HG03064 (cell line): Measurements from ENCODE around the gene JPT1.
"Not testable (repeated sequence)": the region's sequence is repeated elsewhere in the genome, so short reads cannot be mapped to it uniquely, and the experiment has no call there.

Experiments
- ATAC-seq: cut with Tn5 transposase; IDR thresholded peaks from one replicate; pipeline ENCODE4 v1.9.1; 2021; ENCODE audit warnings: low read depth; ENCODE audit not compliant: unreplicated experiment

Gene JPT1

DNA sequence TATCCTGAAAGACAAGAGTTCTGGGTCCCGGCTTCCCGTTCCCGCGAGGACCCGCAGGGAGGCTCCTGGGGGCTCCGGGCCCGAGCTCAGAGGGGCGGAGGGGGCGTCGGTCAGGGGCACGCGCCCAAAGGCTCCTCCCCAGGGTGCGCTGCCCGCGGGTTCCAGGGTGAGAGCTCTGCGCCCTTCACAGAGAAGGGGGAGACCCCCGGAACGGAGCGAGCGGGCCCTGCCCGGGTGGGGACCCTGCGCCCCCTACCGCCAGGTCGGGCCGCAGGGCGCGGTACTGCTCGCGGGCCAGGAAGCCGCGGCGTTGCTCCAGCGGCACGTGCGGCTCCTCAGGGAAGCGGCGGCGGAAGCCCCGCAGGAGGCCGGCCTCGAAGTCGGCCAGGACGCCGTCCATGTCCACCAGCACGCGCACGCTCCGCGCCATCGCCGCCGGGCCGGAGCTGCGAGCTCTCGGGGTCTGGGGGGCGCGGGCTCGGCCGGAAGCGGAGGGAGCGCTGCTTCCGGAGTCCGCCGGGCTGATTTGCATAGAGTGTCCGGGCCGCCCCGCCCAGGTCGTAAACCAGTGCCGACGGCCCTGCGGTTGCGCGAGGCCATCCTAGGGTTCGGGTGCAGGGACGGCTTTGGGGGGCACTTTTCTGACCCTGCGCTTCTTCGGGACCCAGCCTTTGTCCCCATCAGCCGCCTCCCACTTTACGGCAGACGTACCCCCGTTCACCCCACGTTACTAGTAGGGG is 22.9 kb downstream of the JPT1 start, which contains the start of gene NT5C:
Gene NT5C (minus strand): TSS at position 465 of the 740 bp plus-strand sequence. CDS start 35 bp downstream, at position 430.
- peak; percentile 64 for ATAC-seq

DNA sequence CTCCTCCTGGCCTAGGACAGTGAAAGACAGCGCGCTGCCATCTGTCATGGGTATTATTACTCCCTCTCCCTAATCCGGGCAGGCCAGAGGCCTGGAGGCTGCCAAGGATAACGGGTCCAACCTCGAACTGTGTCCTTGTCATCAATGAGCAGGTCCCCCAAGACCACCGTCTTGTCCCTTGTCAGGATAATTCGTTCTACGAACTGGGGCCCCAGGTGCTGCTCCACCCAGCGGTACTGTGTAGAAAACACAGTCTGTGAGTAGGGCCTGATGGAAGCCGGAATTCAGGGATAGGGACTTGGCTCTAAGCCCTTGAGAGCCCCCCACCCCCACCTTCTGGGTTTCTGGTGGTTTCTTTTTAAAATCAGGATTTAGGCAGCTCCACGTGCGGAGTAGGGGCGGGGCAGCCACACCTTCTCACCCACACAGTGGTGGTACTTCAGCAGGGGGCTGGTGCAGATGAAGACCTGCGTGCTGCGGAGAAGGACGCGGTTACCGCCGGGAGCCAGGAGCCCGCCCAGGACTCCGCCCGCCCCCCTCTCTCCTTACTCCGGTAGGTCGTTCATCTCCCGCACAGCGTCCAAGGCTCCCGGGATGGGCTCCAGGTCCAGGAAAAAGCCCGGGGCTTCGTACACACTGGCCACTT is 23.6 kb downstream of the JPT1 start:
- ATAC-seq: no peak

GRCh38 chr17:75130059-75130631 is 24.2 kb downstream of the JPT1 start:
- ATAC-seq: no peak

GRCh38 chr17:75129576-75129975 is 24.7 kb downstream of the JPT1 start:
- ATAC-seq: no peak

DNA sequence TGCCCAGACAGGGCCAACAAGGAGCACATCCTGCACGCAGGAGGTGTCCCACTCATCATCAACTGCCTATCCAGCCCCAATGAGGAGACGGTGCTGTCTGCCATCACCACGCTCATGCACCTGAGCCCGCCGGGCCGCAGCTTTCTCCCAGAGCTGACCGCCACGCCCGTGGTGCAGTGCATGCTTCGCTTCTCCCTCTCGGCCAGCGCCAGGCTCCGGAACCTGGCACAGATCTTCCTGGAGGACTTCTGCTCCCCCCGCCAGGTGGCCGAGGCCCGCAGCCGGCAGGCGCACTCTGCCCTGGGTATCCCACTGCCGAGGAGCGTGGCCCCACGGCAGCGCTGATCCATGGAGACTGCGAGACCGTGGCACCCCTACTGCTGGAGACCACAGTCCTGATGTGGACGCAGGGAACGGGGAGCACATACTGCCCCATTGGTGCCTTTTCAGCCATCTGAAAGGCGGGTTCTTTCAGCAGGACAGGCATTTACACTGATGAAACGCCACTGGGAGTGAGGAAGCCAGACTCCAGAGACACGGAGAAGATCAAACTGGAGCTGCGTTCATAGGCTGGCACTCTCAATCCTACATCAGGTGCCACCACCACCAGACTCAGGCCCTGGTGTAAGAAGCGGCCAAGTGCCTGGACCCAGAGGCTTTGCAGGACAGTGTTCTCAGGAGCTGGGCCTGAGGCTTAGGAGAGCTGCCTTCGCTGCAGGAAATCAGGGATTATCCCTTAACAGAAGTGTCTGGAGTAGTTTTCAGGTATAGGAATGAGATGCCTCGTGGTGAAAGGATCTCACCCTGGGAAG is 25.4 kb downstream of the JPT1 start:
- no peak for ATAC-seq

- not testable (repeated sequence) for ATAC-seq
Measured at GRCh38 chr17:75127936-75128335, 26.4 kb downstream of the JPT1 start.

DNA sequence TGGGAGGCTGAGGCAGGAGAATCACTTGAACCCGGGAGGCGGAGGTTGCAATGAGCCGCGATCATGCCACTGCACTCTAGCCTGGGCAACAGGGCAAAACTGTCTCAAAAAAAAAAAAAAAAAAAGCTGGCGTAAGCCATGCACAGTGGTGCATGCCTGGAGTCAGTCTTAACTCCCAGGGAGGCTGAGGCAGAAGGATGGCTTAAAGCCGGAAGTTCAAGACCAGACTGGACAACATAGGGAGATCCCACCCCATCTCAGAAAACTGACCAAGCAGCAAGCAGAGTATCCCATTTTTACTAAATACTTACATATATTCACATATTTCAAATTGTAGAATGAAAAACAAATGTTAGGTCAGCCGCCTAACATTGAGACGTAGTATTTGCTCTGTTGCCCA is 27.4 kb downstream of the JPT1 start:
- ATAC-seq: no peak

DNA sequence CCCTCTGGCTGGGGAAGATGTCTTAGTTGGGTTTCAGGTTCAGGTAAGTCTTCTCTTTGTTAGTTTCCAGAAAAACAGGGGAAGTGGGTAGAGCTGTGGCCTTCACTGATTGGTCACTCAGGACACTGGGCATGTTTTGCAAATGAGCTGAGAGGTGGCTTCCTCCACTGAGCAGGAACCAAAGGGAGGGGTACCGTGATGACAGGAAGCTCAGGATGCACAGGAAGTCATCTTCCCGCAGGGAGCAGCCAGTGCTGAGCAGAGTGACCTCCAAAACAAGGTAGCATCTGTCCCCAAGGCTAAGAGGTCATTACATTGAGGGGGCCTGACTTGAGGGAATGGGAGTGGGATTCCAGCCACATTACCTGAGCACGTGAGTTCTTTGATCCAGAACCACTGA is 28.3 kb downstream of the JPT1 start:
- no peak for ATAC-seq

- no peak for ATAC-seq
Measured at GRCh38 chr17:75124819-75125162, 29.5 kb downstream of the JPT1 start.

GRCh38 chr17:75124041-75124818 is 30.1 kb downstream of the JPT1 start:
- ATAC-seq: no peak

DNA sequence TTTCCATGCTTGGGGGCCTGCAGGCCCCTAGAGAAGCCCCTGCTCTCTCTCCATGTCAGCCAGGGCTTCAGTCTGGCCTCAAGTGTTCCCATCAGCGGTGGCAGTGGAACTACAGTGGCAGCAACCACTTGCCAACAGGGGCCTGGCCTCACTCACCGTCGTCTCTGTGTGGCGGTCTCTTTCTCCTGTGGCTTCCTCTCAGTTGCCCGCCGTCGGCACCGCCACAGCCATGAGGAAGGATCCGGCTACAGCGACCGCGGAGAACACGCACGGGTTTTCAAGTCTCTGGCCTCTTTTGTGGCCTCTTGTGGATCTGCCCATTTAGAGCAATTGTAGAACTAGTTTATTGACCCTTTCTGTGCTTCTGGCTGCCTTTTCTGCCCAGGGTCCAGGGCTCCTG is 36.0 kb downstream of the JPT1 start:
- no peak for ATAC-seq

GRCh38 chr17:75116737-75117136 is 37.6 kb downstream of the JPT1 start:
- no peak for ATAC-seq

DNA sequence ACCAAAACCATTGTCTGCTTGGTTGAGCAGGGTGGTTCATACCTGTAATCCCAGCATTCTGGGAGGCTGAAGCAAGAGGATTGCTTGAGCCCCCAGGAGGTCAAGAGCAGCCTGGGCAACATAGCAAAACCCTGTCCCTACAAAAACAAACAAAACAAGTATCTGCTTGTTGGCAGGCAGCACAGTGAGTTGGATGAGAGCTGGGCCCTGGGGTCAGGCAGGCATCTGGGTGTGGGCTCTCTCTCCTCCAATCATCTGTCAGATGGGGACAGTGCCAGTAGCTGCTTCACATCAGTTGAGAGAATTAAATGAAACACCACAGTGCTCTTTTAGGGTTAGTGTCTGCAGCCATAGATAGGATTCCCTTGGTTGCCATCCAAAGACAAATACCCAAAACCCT is 38.8 kb downstream of the JPT1 start:
- no peak for ATAC-seq

DNA sequence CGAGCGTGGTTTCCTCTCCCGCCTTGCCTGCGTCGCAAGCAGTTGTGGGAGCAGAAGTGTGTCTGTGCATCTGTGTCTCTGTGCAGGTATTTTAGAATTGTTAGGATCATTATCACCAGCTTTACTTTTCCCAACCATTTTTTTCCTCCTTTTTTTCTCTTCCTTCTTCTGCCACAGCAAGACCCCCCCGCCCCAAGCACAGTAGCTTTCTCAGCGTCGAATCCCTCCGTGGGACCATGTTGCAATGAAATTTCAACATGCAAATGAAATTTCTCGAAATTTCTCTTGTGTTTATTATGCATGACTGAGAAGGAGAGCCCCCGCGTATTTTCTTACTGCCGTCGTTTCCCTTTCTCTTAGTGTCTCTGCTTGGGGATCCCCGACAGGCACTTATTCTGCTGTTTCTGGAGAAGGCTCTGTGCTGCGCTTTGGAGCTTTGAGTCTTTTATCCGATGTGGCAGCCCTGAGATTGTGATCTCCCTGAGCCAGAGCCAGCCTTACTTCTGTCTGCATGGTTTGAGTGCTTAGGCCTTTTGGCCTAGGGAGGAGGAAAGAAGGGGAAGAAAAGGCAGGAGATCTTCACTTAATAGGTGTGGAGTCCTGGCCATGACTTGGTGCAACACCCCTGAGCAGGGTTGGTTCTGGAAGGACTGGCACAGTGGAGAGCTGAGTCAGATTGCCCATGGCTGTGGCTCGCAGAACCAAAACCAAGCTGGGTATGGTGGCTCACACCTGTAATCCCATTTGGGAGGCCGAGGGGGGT is 39.6 kb downstream of the JPT1 start:
- ATAC-seq: no peak

DNA sequence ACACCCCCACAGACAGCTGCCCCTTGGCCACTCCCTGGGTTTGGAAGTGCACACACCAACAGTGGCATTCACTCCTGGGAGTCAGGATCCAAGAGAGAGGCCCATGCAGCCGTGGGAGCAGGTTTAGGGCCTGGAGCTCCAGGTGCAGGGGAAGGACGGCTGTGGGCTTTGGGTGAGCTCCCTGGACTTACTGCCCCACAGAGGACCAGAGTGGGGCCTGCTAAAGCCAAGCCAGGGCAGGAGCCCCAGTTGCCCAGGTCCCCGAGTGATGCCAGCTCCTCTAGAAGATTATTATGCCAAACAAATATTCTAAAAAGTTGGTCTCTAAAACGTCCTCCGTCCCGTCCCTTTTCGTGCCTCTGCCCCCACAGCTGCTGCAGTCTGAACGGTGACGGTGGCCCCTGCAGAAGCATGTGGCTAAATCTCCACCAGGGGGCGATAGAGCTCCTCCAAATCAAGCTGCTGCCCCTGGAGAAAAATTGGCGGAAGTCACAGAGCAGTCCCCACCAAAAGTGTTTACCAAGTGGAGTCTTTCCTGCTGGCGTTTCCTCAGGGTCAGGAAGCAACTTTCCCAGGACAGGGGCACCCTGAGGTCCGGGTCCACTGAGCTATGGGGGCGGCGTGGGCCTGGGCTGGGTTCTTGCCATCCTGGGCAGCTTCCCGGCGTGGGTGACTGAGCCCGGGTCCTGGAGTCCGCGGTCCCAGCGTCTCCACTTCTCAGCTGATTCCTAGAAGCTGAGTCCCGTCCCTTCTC is 40.3 kb downstream of the JPT1 start:
- ATAC-seq: no peak

DNA sequence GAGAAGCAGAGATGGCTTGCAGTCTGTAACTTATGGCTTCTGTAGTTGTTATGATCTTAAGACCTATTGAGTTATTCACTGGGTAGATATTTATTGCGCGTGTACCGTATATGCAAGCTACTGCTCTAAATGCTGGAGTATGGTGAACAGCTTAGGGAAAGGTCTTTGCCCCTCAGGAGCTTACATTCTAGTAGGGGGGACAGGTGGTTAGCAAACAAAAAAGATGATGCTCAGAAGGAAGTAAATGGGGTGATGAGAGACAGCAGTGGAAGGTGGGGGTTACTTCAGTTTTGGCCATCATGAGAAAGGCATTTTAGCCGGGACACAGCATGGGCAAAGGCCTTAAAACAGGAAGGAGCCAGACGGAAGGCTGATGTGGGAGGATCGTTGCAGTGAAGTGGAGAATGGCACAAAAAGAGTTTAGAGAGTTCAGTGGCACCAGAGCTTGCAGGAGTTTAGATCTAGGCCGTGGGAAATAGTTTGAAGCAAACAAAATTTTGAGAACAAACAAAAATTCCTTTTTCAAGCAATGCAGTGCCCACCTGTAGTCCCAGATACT is 42.5 kb downstream of the JPT1 start:
- ATAC-seq: no peak

- ATAC-seq: no peak
Measured at GRCh38 chr17:75110234-75110937, 43.9 kb downstream of the JPT1 start.
